Astrocyte (in vitro differentiated cells and primary cell): Measurements from ENCODE around the gene FAM163A. TPM values are rescaled to one million over a fixed set of nuclear protein-coding genes. Genes with fewer than 3 reads are reported as not detected.

Experiments
- DNase-seq: peaks from one replicate; pipeline ENCODE4 v3.0.0-alpha.2; 2010; ENCODE audit warnings: low read depth
- FAIRE-seq: peaks from 2 replicates; lab custom pipeline; 2011; peaks lifted over from hg19 to GRCh38; lab: Jason Lieb, UNC
- H2AFZ ChIP-seq: 2 replicates; pipeline ENCODE4 v1.6.0; 2012; ENCODE audit warnings: low read depth, low read length, inconsistent platforms
- H3K27ac ChIP-seq: 2 replicates; pipeline ENCODE4 v1.5.1; 2011; ENCODE audit warnings: low read depth, low read length, inconsistent platforms
- H3K27me3 ChIP-seq: 2 replicates; pipeline ENCODE4 v1.6.0; 2011; ENCODE audit warnings: low read length, inconsistent platforms; ENCODE audit not compliant: insufficient read depth
- H3K36me3 ChIP-seq: 2 replicates; pipeline ENCODE4 v1.5.1; 2011; ENCODE audit warnings: low read length, inconsistent platforms; ENCODE audit not compliant: insufficient read depth
- H3K4me1 ChIP-seq: 2 replicates; pipeline ENCODE4 v1.5.1; 2011; ENCODE audit warnings: low read length, inconsistent platforms; ENCODE audit not compliant: insufficient read depth
- H3K4me2 ChIP-seq: 2 replicates; pipeline ENCODE4 v1.6.0; 2012; ENCODE audit warnings: low read length, inconsistent platforms
- H3K4me3 ChIP-seq: 2 replicates; pipeline ENCODE4 v1.5.1; 2011; ENCODE audit warnings: low read depth, mild to moderate bottlenecking, low read length, inconsistent platforms; ENCODE audit not compliant: insufficient read depth
- H3K79me2 ChIP-seq: 2 replicates; pipeline ENCODE4 v1.6.0; 2012; ENCODE audit warnings: mild to moderate bottlenecking, low read length, inconsistent platforms; ENCODE audit not compliant: insufficient read depth
- H3K9ac ChIP-seq: 2 replicates; pipeline ENCODE4 v1.6.0; 2012; ENCODE audit warnings: mild to moderate bottlenecking, low read length, inconsistent platforms
- H3K9me3 ChIP-seq: 2 replicates; pipeline ENCODE4 v1.5.1; 2012; ENCODE audit warnings: low read depth, mild to moderate bottlenecking, low read length, inconsistent platforms; ENCODE audit not compliant: insufficient read depth
- H4K20me1 ChIP-seq: 2 replicates; pipeline ENCODE4 v1.6.0; 2012; ENCODE audit warnings: low read length, inconsistent platforms; ENCODE audit not compliant: insufficient read depth
- H3K27ac Mint-ChIP-seq: one replicate; pipeline ENCODE4 v1.8.0; 2021; ENCODE audit warnings: mild to moderate bottlenecking, mixed read lengths; ENCODE audit not compliant: unreplicated experiment
- H3K27me3 Mint-ChIP-seq: one replicate; pipeline ENCODE4 v1.8.0; 2021; ENCODE audit warnings: low read depth, mixed read lengths; ENCODE audit not compliant: unreplicated experiment
- H3K36me3 Mint-ChIP-seq: one replicate; pipeline ENCODE4 v1.8.0; 2021; ENCODE audit warnings: low read depth, mixed read lengths; ENCODE audit not compliant: unreplicated experiment
- H3K4me1 Mint-ChIP-seq: one replicate; pipeline ENCODE4 v1.8.0; 2021; ENCODE audit warnings: low read depth, mixed read lengths; ENCODE audit not compliant: unreplicated experiment
- H3K4me3 Mint-ChIP-seq: one replicate; pipeline ENCODE4 v1.8.0; 2021; ENCODE audit warnings: mild to moderate bottlenecking, moderate library complexity, mixed read lengths; ENCODE audit not compliant: unreplicated experiment
- H3K9me3 Mint-ChIP-seq: one replicate; pipeline ENCODE4 v1.8.0; 2021; ENCODE audit warnings: mild to moderate bottlenecking, mixed read lengths; ENCODE audit not compliant: unreplicated experiment
- CTCF ChIP-seq: IDR thresholded peaks from 2 replicates; pipeline ENCODE4 v1.5.1; 2011; ENCODE audit warnings: low read depth, mild to moderate bottlenecking, inconsistent platforms, low read length, moderate library complexity; ENCODE audit not compliant: insufficient read depth
- EZH2 ChIP-seq: IDR thresholded peaks from 2 replicates; pipeline ENCODE4 v1.6.1; 2012; ENCODE audit warnings: mild to moderate bottlenecking, low read length, inconsistent platforms; ENCODE audit not compliant: insufficient read depth
- total RNA-seq: library from RNA; stranded (reverse); gene quantifications from 2 replicates; pipeline ENCODE4 v1.2.1, GENCODE V29; 2021

FAM163A gene
- total RNA-seq, 1 donor from 2014 or later: not detected

GRCh38 chr1:179828554-179829110 lies 85.5 kb downstream of the FAM163A start:
- H3K9me3 ChIP-seq: no peaks in the 10 kb centered on the region
- no peaks in the 10 kb centered on the region for H3K4me1 ChIP-seq
- Mint-ChIP-seq H3K4me3 (no peak overlapping the region), H3K27ac (no peak overlapping the region), H3K27me3 (peaks cover 27% of the 10 kb centered on the region), H3K4me1 (peaks cover 15% of the 10 kb centered on the region), H3K36me3 (peaks cover 3% of the 10 kb centered on the region), H3K9me3 (no peaks in the 10 kb centered on the region)
- TF ChIP-seq EZH2 (no peak), CTCF (no peak)
- DNase-seq: no peak
- H3K27me3 ChIP-seq: no peaks in the 10 kb centered on the region
- H3K27ac ChIP-seq: no peak overlapping the region
- H3K36me3 ChIP-seq: no peaks in the 10 kb centered on the region
- H3K79me2 ChIP-seq: no peaks in the 10 kb centered on the region
- H3K4me2 ChIP-seq: no peak overlapping the region
- FAIRE-seq: no peak
- H3K9ac ChIP-seq: no peak overlapping the region
- no peak overlapping the region for H3K4me3 ChIP-seq
- H2AFZ ChIP-seq: no peak overlapping the region
- no peaks in the 10 kb centered on the region for H4K20me1 ChIP-seq

- H3K4me1 Mint-ChIP-seq: peaks cover 11% of the 10 kb centered on the region
- FAIRE-seq (no peak), DNase-seq (no peak)
- H3K36me3 ChIP-seq: no peaks in the 10 kb centered on the region
- H4K20me1 ChIP-seq: no peaks in the 10 kb centered on the region
- H3K4me2 ChIP-seq: no peak overlapping the region
- H3K27ac Mint-ChIP-seq: no peak overlapping the region
- H3K9me3 Mint-ChIP-seq: no peaks in the 10 kb centered on the region
- peaks cover 24% of the 10 kb centered on the region for H3K27me3 Mint-ChIP-seq
- H3K79me2 ChIP-seq: no peaks in the 10 kb centered on the region
- no peak overlapping the region for H3K4me3 ChIP-seq
- H3K27ac ChIP-seq: no peak overlapping the region
- TF ChIP-seq CTCF: no peak
- no peak for TF ChIP-seq EZH2
- no peak overlapping the region for H3K9ac ChIP-seq
- H3K4me1 ChIP-seq: no peaks in the 10 kb centered on the region
- H3K9me3 ChIP-seq: no peaks in the 10 kb centered on the region
- no peak overlapping the region for H3K4me3 Mint-ChIP-seq
- H3K27me3 ChIP-seq: no peaks in the 10 kb centered on the region
- no peak overlapping the region for H2AFZ ChIP-seq
- peaks cover 3% of the 10 kb centered on the region for H3K36me3 Mint-ChIP-seq
Observed at GRCh38 chr1:179831225-179831624, 88.1 kb downstream of the FAM163A start.
